Ectodermal cell (in vitro differentiated cells): ENCODE data around the gene CCDC158.
"Not testable (repeated sequence)": the region's sequence is repeated elsewhere in the genome, so short reads cannot be mapped to it uniquely, and the experiment has no call there.

ENCODE experiments used
- H3K27ac ChIP-seq: 2 replicates; pipeline ENCODE4 v1.7.0; 2013; ENCODE audit warnings: mild to moderate bottlenecking, low read depth, low read length; ENCODE audit not compliant: insufficient read depth, poor library complexity, severe bottlenecking
- H3K27me3 ChIP-seq: 2 replicates; pipeline ENCODE4 v1.7.0; 2013; ENCODE audit warnings: mild to moderate bottlenecking, low read length; ENCODE audit not compliant: insufficient read depth, control insufficient read depth, poor library complexity, severe bottlenecking
- H3K36me3 ChIP-seq: one replicate; pipeline ENCODE4 v1.7.0; 2013; ENCODE audit warnings: low read length; ENCODE audit not compliant: control insufficient read depth, insufficient read depth
- H3K4me1 ChIP-seq: one replicate; pipeline ENCODE4 v1.7.0; 2013; ENCODE audit warnings: low read length; ENCODE audit not compliant: control insufficient read depth, insufficient read depth
- H3K4me3 ChIP-seq: 2 replicates; pipeline ENCODE4 v1.7.0; 2013; ENCODE audit warnings: low read depth, low read length, control low read depth; ENCODE audit not compliant: insufficient read depth
- H3K9me3 ChIP-seq: 2 replicates; pipeline ENCODE4 v1.7.0; 2013; ENCODE audit warnings: mild to moderate bottlenecking, low read length, moderate library complexity; ENCODE audit not compliant: control insufficient read depth
- WGBS, 2 experiments: methylation state at CpG; one replicate each; pipeline ENCODE4 v1.1.7; 2013; ENCODE audit warnings: missing lambda C conversion rate in 2 of 2; 5-methylcytosine and 5-hydroxymethylcytosine counted together

CCDC158 gene

GRCh38 chr4:76375703-76376102 is 45.2 kb downstream of the CCDC158 start:
- Histone ChIP-seq H3K36me3 (no peaks in the 10 kb centered on the region), H3K4me3 (no peak overlapping the region), H3K27ac (no peak overlapping the region), H3K27me3 (no peaks in the 10 kb centered on the region), H3K9me3 (no peaks in the 10 kb centered on the region), H3K4me1 (peaks cover 7% of the 10 kb centered on the region)
- WGBS, 2 experiments, result no CpG with 5 or more reads among the region's 1 CpG

GRCh38 chr4:76374798-76375197 is 46.1 kb downstream of the CCDC158 start:
- WGBS, 2 experiments, result no CpG with 5 or more reads among the region's 1 CpG
- Histone ChIP-seq H3K4me1 (peaks cover 7% of the 10 kb centered on the region), H3K27me3 (no peaks in the 10 kb centered on the region), H3K4me3 (no peak overlapping the region), H3K36me3 (no peaks in the 10 kb centered on the region), H3K9me3 (no peaks in the 10 kb centered on the region), H3K27ac (no peak overlapping the region)

- H3K4me3 ChIP-seq, result no peak overlapping the region
- WGBS, 2 experiments, result 87 to 90% methylated on average over 5 to 6 of the region's 6 CpGs
Measured at GRCh38 chr4:76373919-76374552, 46.9 kb downstream of the CCDC158 start.

GRCh38 chr4:76366737-76367136 is 54.2 kb downstream of the CCDC158 start:
- no peak overlapping the region for H3K27ac ChIP-seq
- 92 to 97% methylated on average over 4 of the region's 4 CpGs for WGBS, 2 experiments

More at GRCh38 chr4:76373919-76374552, 46.9 kb downstream of the CCDC158 start:
- no peak overlapping the region for H3K27ac ChIP-seq
- peaks cover 7% of the 10 kb centered on the region for H3K4me1 ChIP-seq
- H3K36me3 ChIP-seq, result no peaks in the 10 kb centered on the region
- H3K27me3 ChIP-seq, result no peaks in the 10 kb centered on the region
- no peaks in the 10 kb centered on the region for H3K9me3 ChIP-seq

GRCh38 chr4:76365636-76366035 is 55.3 kb downstream of the CCDC158 start:
- H3K27me3 ChIP-seq, result no peaks in the 10 kb centered on the region
- WGBS, 2 experiments, result 89 to 94% methylated on average over 3 of the region's 3 CpGs
- H3K4me3 ChIP-seq, result no peak overlapping the region
- H3K4me1 ChIP-seq, result no peaks in the 10 kb centered on the region
- no peak overlapping the region for H3K27ac ChIP-seq
- no peaks in the 10 kb centered on the region for H3K36me3 ChIP-seq
- H3K9me3 ChIP-seq, result no peaks in the 10 kb centered on the region

More at GRCh38 chr4:76366737-76367136, 54.2 kb downstream of the CCDC158 start:
- Histone ChIP-seq H3K4me3 (no peak overlapping the region), H3K27me3 (no peaks in the 10 kb centered on the region), H3K36me3 (no peaks in the 10 kb centered on the region), H3K4me1 (no peaks in the 10 kb centered on the region), H3K9me3 (no peaks in the 10 kb centered on the region)

- Histone ChIP-seq H3K36me3 (no peaks in the 10 kb centered on the region), H3K4me3 (no peak overlapping the region), H3K9me3 (no peaks in the 10 kb centered on the region), H3K4me1 (no peaks in the 10 kb centered on the region), H3K27ac (no peak overlapping the region), H3K27me3 (no peaks in the 10 kb centered on the region)
- WGBS, 2 experiments, result 89 to 91% methylated on average over 3 of the region's 3 CpGs
Measured at GRCh38 chr4:76364763-76365162, 56.2 kb downstream of the CCDC158 start.

GRCh38 chr4:76363556-76364290 is 57.2 kb downstream of the CCDC158 start:
- no peak overlapping the region for H3K27ac ChIP-seq
- H3K4me3 ChIP-seq, result no peak overlapping the region
- H3K9me3 ChIP-seq, result no peaks in the 10 kb centered on the region
- 90 to 94% methylated on average over 6 of the region's 6 CpGs for WGBS, 2 experiments
- H3K4me1 ChIP-seq, result no peaks in the 10 kb centered on the region
- no peaks in the 10 kb centered on the region for H3K36me3 ChIP-seq
- no peaks in the 10 kb centered on the region for H3K27me3 ChIP-seq

GRCh38 chr4:76361689-76362412 is 59.1 kb downstream of the CCDC158 start:
- no peak overlapping the region for H3K27ac ChIP-seq
- no peaks in the 10 kb centered on the region for H3K4me1 ChIP-seq
- no peak overlapping the region for H3K4me3 ChIP-seq
- no peaks in the 10 kb centered on the region for H3K9me3 ChIP-seq
- 95 to 98% methylated on average over 2 of the region's 3 CpGs for WGBS, 2 experiments
- H3K36me3 ChIP-seq, result no peaks in the 10 kb centered on the region
- H3K27me3 ChIP-seq, result no peaks in the 10 kb centered on the region

- H3K27me3 ChIP-seq, H3K9me3 ChIP-seq, H3K27ac ChIP-seq, H3K4me3 ChIP-seq, H3K36me3 ChIP-seq, H3K4me1 ChIP-seq: not testable (repeated sequence)
Measured at GRCh38 chr4:76359881-76360466, 61.0 kb downstream of the CCDC158 start.

GRCh38 chr4:76357981-76358380 is 63.0 kb downstream of the CCDC158 start:
- Histone ChIP-seq H3K9me3 (no peaks in the 10 kb centered on the region), H3K4me1 (no peaks in the 10 kb centered on the region), H3K4me3 (no peak overlapping the region), H3K27me3 (no peaks in the 10 kb centered on the region), H3K36me3 (no peaks in the 10 kb centered on the region), H3K27ac (no peak overlapping the region)
- WGBS, 2 experiments, result 89 to 92% methylated on average over 2 of the region's 2 CpGs
